Type B pancreatic cell (in vitro differentiated cells): ENCODE results near the gene BICD2. TPM values are rescaled to one million over a fixed set of nuclear protein-coding genes. Genes with fewer than 3 reads are reported as not detected.

Experiments
- DNase-seq: peaks from one replicate; pipeline ENCODE4 v3.0.0; 2021; ENCODE audit warnings: mixed read lengths; ENCODE audit not compliant: unreplicated experiment; ENCODE audit errors: extremely low spot score
- H3K27ac Mint-ChIP-seq: 2 replicates; pipeline ENCODE4 v1.8.0; 2021; ENCODE audit warnings: mild to moderate bottlenecking, mixed read lengths
- H3K27me3 Mint-ChIP-seq: 2 replicates; pipeline ENCODE4 v1.8.0; 2021; ENCODE audit warnings: mixed read lengths
- H3K36me3 Mint-ChIP-seq: 2 replicates; pipeline ENCODE4 v1.8.0; 2021; ENCODE audit warnings: mixed read lengths
- H3K4me1 Mint-ChIP-seq: one replicate; pipeline ENCODE4 v1.8.0; 2021; ENCODE audit warnings: mixed read lengths; ENCODE audit not compliant: unreplicated experiment
- H3K4me3 Mint-ChIP-seq: 2 replicates; pipeline ENCODE4 v1.8.0; 2021; ENCODE audit warnings: mild to moderate bottlenecking, mixed read lengths
- H3K9me3 Mint-ChIP-seq: 2 replicates; pipeline ENCODE4 v1.8.0; 2021; ENCODE audit warnings: mixed read lengths
- CTCF ChIP-seq: fragments of 200-600 bp; sonication (generic); conservative IDR thresholded peaks from 2 replicates; pipeline ENCODE4 v1.5.0; 2021; ENCODE audit warnings: antibody characterized with exemption, mild to moderate bottlenecking
- total RNA-seq: library from RNA; stranded (reverse); gene quantifications from 2 replicates; pipeline ENCODE4 v1.2.1, GENCODE V29; 2021; ENCODE audit warnings: low replicate concordance

The BICD2 gene
- total RNA-seq, 1 donor from 2014 or later: 28.6 TPM

GRCh38 chr9:92737216-92737606 is 27.4 kb downstream of the BICD2 start:
- no peak for DNase-seq
- Mint-ChIP-seq H3K36me3 (no peaks in the 10 kb centered on the region), H3K27ac (peak overlapping the region; percentile 55), H3K9me3 (no peaks in the 10 kb centered on the region), H3K4me3 (no peak overlapping the region), H3K4me1 (peaks cover 34% of the 10 kb centered on the region), H3K27me3 (no peaks in the 10 kb centered on the region)
- no peak for TF ChIP-seq CTCF

- DNase-seq: no peak
- no peaks in the 10 kb centered on the region for H3K27me3 Mint-ChIP-seq
- TF ChIP-seq CTCF: no peak
- H3K9me3 Mint-ChIP-seq: no peaks in the 10 kb centered on the region
- no peaks in the 10 kb centered on the region for H3K36me3 Mint-ChIP-seq
- H3K4me1 Mint-ChIP-seq: peaks cover 34% of the 10 kb centered on the region
- H3K27ac Mint-ChIP-seq: no peak overlapping the region
- no peak overlapping the region for H3K4me3 Mint-ChIP-seq
These were observed 27.9 kb downstream of the BICD2 start for GRCh38 chr9:92736563-92737215.

- no peak for DNase-seq
- no peaks in the 10 kb centered on the region for H3K9me3 Mint-ChIP-seq
- no peak overlapping the region for H3K27ac Mint-ChIP-seq
These were observed 28.7 kb downstream of the BICD2 start for GRCh38 chr9:92735636-92736562.

GRCh38 chr9:92734931-92735635 is 29.6 kb downstream of the BICD2 start:
- Mint-ChIP-seq H3K27me3 (no peaks in the 10 kb centered on the region), H3K4me3 (no peak overlapping the region), H3K36me3 (no peaks in the 10 kb centered on the region), H3K9me3 (no peaks in the 10 kb centered on the region), H3K27ac (no peak overlapping the region), H3K4me1 (peaks cover 19% of the 10 kb centered on the region)
- no peak for DNase-seq
- no peak for TF ChIP-seq CTCF

More at GRCh38 chr9:92735636-92736562, 28.7 kb downstream of the BICD2 start:
- no peak overlapping the region for H3K4me3 Mint-ChIP-seq
- no peaks in the 10 kb centered on the region for H3K36me3 Mint-ChIP-seq
- H3K4me1 Mint-ChIP-seq: peaks cover 26% of the 10 kb centered on the region
- TF ChIP-seq CTCF: no peak
- no peaks in the 10 kb centered on the region for H3K27me3 Mint-ChIP-seq

- Mint-ChIP-seq H3K27ac (no peak overlapping the region), H3K4me1 (peaks cover 10% of the 10 kb centered on the region), H3K9me3 (no peaks in the 10 kb centered on the region), H3K27me3 (no peaks in the 10 kb centered on the region), H3K36me3 (peaks cover 11% of the 10 kb centered on the region), H3K4me3 (no peak overlapping the region)
- peak; percentile 63 for DNase-seq
- TF ChIP-seq CTCF: no peak
These were observed 33.7 kb downstream of the BICD2 start for GRCh38 chr9:92730897-92731296.
